LNCaP clone FGC (cell line): ENCODE results near the gene DNAH10.

Source experiments
- DNase-seq: peaks from one replicate; pipeline ENCODE4 v3.0.0-alpha.2; 2011; ENCODE audit warnings: low read depth
- H3K4me3 ChIP-seq: 2 replicates; pipeline ENCODE4 v1.5.1; 2011; ENCODE audit warnings: mild to moderate bottlenecking, low read depth, low read length, control low read depth
- TF ChIP-seq, protein P1 (sequence below): IDR thresholded peaks from 2 replicates; pipeline ENCODE4 v1.5.1; 2012; ENCODE audit warnings: mild to moderate bottlenecking; ENCODE audit not compliant: control insufficient read depth, insufficient read depth; ENCODE audit errors: extremely low read depth

Gene DNAH10

GRCh38 chr12:123743002-123743401, 19.1 kb upstream of the DNAH10 start:
- no peak overlapping the region for H3K4me3 ChIP-seq
- DNase-seq: no peak
- TF ChIP-seq, protein P1, sequence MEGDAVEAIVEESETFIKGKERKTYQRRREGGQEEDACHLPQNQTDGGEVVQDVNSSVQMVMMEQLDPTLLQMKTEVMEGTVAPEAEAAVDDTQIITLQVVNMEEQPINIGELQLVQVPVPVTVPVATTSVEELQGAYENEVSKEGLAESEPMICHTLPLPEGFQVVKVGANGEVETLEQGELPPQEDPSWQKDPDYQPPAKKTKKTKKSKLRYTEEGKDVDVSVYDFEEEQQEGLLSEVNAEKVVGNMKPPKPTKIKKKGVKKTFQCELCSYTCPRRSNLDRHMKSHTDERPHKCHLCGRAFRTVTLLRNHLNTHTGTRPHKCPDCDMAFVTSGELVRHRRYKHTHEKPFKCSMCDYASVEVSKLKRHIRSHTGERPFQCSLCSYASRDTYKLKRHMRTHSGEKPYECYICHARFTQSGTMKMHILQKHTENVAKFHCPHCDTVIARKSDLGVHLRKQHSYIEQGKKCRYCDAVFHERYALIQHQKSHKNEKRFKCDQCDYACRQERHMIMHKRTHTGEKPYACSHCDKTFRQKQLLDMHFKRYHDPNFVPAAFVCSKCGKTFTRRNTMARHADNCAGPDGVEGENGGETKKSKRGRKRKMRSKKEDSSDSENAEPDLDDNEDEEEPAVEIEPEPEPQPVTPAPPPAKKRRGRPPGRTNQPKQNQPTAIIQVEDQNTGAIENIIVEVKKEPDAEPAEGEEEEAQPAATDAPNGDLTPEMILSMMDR: no peak

- TF ChIP-seq, protein P1: peak; percentile 25; the same call in 1 of the 2 replicates
- H3K4me3 ChIP-seq: no peak overlapping the region
- DNase-seq: no peak
Measured at GRCh38 chr12:123744836-123745235, 17.3 kb upstream of the DNAH10 start.

DNA sequence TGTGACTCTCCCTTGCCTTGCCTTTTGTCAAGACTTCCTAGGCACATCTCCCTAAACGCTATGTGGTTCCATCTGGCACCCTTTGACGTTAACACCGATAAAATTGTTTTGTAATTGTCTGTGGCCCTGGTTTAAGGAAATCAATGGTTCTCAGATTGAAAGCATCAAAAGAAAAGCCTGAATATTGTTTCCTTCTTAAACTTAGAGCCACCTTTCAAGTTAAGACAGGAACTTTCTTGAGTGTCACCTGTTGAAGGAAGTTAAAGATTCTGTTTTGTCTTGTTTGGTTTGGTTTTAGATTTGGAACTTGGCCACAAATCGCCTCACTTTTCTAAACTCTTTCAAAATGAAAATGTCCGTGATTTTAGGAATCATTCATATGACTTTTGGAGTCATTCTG, 14.8 kb upstream of the DNAH10 start:
- TF ChIP-seq, protein P1: no peak
- DNase-seq: no peak
- H3K4me3 ChIP-seq: no peak overlapping the region

GRCh38 chr12:123748161-123748560, 13.9 kb upstream of the DNAH10 start:
- H3K4me3 ChIP-seq: no peak overlapping the region
- TF ChIP-seq, protein P1: no peak
- DNase-seq: no peak

- DNase-seq: no peak
- TF ChIP-seq, protein P1: no peak
- no peak overlapping the region for H3K4me3 ChIP-seq
Measured at GRCh38 chr12:123748661-123749060, 13.4 kb upstream of the DNAH10 start.

DNA sequence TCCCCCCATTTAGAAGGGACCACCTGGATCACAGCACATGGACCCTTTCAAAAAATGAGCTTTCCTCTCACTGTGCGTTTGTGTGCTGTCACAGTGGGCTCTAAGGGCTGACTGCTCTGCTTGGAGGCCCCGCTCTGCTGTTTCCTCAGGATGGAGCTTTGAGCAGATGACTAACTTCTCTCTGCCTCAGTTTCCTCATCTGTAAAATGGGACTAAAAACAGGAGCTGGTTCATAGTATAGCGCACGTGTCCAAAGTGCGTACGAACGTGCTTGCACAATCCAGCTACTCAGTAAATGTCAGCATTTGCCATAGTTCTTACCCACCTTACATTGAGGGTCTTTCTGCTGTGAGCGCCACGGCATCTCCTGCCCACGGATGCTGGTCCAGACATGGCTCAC, 12.7 kb upstream of the DNAH10 start:
- no peak overlapping the region for H3K4me3 ChIP-seq
- TF ChIP-seq, protein P1: no peak
- no peak for DNase-seq

DNA sequence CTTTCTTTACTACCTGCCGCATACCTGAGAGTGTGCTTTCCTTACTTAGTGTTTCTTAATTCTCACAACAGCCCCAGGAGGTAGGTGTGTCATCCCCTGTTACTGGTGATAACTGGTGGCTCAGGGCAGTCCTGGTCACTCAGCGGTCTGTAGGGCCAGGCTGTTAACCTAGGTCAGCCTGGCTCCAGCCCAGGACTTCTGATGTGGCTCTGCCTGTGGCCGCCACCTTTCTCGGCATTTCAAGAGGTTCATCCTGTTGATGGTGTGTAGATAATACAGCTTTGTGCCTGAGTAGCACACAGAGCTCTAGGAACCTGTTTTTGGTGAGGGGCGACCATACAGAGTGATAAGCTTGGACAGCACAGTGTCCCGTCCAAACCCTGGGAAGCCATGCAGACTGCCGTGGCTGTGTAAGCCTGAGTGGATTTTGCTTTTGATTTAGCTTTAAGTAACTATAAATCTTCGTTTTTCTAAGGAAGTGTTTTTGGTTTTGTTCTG, 11.9 kb upstream of the DNAH10 start:
- TF ChIP-seq, protein P1: no peak
- no peak for DNase-seq
- no peak overlapping the region for H3K4me3 ChIP-seq
